Naive thymus-derived CD8-positive, alpha-beta T cell (primary cell): ENCODE measurements around the gene UBE3B. TPM values are rescaled to one million over a fixed set of nuclear protein-coding genes. Genes with fewer than 3 reads are reported as not detected.

ENCODE experiments used
- ATAC-seq, 2 donors: fragments of 150-1000 bp; cut with Tn5 transposase in 1 of 2; sonication (Bioruptor Pico), chemical (Tn5 transposase) in 1 of 2; 1 replicate in 1 of 2; 2 replicates in 1 of 2; pipeline ENCODE4 v1.10.0; 2021; ENCODE audit warnings: mild to moderate bottlenecking in 2 of 2, moderate library complexity in 2 of 2
- POLR2A ChIA-PET: fragments of 350-600 bp; sonication (Branson Sonifier 250); formaldehyde crosslinking; loops from one replicate; lab custom pipeline; 2021; ENCODE audit warnings: antibody characterized with exemption; lab: Charles Lee
- DNase-seq, 10 donors: peaks; one replicate each; pipeline versions ENCODE4 v3.0.0 to v3.0.0-alpha.2; 2020 to 2022
- H3K27ac Mint-ChIP-seq, 10 donors: one replicate each; pipeline ENCODE4 v1.8.0; 2020 to 2022; ENCODE audit warnings: mild to moderate bottlenecking in 10 of 10, mixed read lengths in 10 of 10, moderate library complexity in 4 of 10, inconsistent platforms in 1 of 10
- H3K27me3 Mint-ChIP-seq, 5 donors: one replicate each; pipeline ENCODE4 v1.8.0; 2021 to 2022; ENCODE audit warnings: mixed read lengths in 5 of 5
- H3K36me3 Mint-ChIP-seq, 3 donors: one replicate each; pipeline ENCODE4 v1.8.0; 2020 to 2022; ENCODE audit warnings: mixed read lengths in 3 of 3, mild to moderate bottlenecking in 2 of 3, inconsistent platforms in 1 of 3
- H3K4me1 Mint-ChIP-seq, 4 donors: one replicate each; pipeline ENCODE4 v1.8.0; 2021 to 2022; ENCODE audit warnings: mixed read lengths in 4 of 4
- H3K4me3 Mint-ChIP-seq, 10 donors: one replicate each; pipeline ENCODE4 v1.8.0; 2020 to 2022; ENCODE audit warnings: mild to moderate bottlenecking in 10 of 10, mixed read lengths in 10 of 10, moderate library complexity in 6 of 10, inconsistent platforms in 1 of 10
- H3K9me3 Mint-ChIP-seq, 9 donors: one replicate each; pipeline ENCODE4 v1.8.0; 2020 to 2022; ENCODE audit warnings: mixed read lengths in 9 of 9, mild to moderate bottlenecking in 3 of 9, inconsistent platforms in 1 of 9, moderate library complexity in 1 of 9
- polyA plus RNA-seq, 3 donors: library from polyadenylated mRNA; unstranded; fragments of 300-500 nt; fragmentation: Illumina TruSeq; gene quantifications; one replicate each; pipeline ENCODE4 v1.2.3, GENCODE V29; 2021
- total RNA-seq, 8 experiments: library from RNA in 2 of 8; stranded (reverse) in 2 of 8; gene quantifications; one replicate each; pipeline ENCODE4 v1.2.3 and lab custom pipeline; 2021 to 2026

UBE3B gene
- total and polyA plus RNA-seq, 5 experiments from 2014 or later, result 14.0 to 48.7 (median 19.4) TPM

- DNase-seq (no peak), ATAC-seq (no peak)
- Mint-ChIP-seq H3K4me3 (no peak overlapping the region), H3K36me3 (peaks cover 18 to 94% (median 28%) of the 10 kb centered on the region in 3 donors), H3K27ac (peak overlapping the region in 1 of 10 donors; percentile 83), H3K9me3 (no peaks in the 10 kb centered on the region), H3K4me1 (peaks cover 0 to 5% (median 2%) of the 10 kb centered on the region in 4 donors), H3K27me3 (no peaks in the 10 kb centered on the region)
- POLR2A ChIA-PET, result interaction anchor here (0.7 kb wide), 1 partner anchor 193 kb away, joined by 3 read pairs; no protein-coding TSS in a partner anchor
These were observed 36.5 kb downstream of the UBE3B start for GRCh38 chr12:109513977-109514376.

- ATAC-seq (no peak), DNase-seq (peak in 1 of 10 donors; percentile 26)
- H3K27me3 Mint-ChIP-seq, result no peaks in the 10 kb centered on the region
- peaks cover 10 to 81% (median 30%) of the 10 kb centered on the region in 3 donors for H3K36me3 Mint-ChIP-seq
- POLR2A ChIA-PET, result interaction anchor here (1.0 kb wide), 1 partner anchor 40 kb away, joined by 3 read pairs; the partner anchor contains the start of genes KCTD10 and UBE3B
- H3K4me3 Mint-ChIP-seq, result no peak overlapping the region
- H3K4me1 Mint-ChIP-seq, result peaks cover 0 to 3% (median 1%) of the 10 kb centered on the region in 4 donors
- H3K27ac Mint-ChIP-seq, result peak overlapping the region in 1 of 10 donors; percentile 14
- no peaks in the 10 kb centered on the region for H3K9me3 Mint-ChIP-seq
These were observed 40.2 kb downstream of the UBE3B start for GRCh38 chr12:109517619-109518018.

DNA sequence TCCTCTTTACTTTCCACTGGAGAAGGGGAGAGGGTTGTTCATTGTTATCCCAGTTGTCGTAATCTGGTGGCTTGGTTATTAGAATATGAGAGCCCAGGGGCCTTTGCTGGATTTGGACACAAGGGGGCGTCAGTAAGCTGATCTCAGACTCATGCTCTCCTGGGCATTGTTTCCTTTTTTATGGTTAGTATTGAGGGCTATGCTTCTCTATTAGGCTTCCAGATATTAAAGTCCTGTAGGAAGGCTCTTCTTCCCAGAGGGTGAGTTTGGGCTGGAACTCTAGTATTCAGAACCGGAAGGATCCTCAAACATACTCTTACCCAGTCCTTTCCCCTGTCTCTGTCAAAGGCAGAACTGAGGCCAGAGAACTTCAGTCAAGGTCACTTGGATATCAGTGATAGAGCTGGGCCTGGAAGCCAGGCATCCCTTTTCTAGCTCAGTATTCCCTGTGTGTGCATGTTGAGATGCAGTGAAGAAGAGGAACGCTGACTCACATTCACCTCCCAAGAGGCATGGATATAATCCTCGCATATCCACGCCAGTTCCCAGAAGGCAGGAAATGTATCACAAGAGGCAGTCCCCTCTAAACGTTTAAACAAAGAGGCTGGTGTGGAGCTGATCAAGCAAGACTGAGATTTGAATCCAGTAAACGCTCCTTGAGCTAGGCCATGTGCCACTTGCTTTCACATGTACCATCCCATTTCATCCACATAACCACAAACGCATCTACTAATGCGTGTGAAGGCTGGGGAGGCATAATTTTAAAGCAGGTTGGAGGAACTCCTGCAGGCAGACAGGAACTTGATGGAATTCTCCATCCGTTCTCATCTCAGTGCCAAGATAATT lies 41.6 kb downstream of the UBE3B start:
- Mint-ChIP-seq H3K4me3 (no peak overlapping the region), H3K4me1 (peaks cover 0 to 3% (median 1%) of the 10 kb centered on the region in 4 donors), H3K36me3 (peaks cover 6 to 82% (median 34%) of the 10 kb centered on the region in 3 donors), H3K9me3 (no peaks in the 10 kb centered on the region), H3K27ac (peak overlapping the region in 2 of 10 donors; percentile 7 to 14), H3K27me3 (no peaks in the 10 kb centered on the region)
- ATAC-seq (peak; percentile 49 to 52), DNase-seq (peak; percentile 17 to 73 (median 38))
- POLR2A ChIA-PET, result no interaction called here

- no peak for ATAC-seq
- Mint-ChIP-seq H3K4me1 (peaks cover 0 to 3% (median 1%) of the 10 kb centered on the region in 4 donors), H3K27me3 (no peaks in the 10 kb centered on the region), H3K27ac (no peak overlapping the region), H3K36me3 (peaks cover 6 to 80% (median 30%) of the 10 kb centered on the region in 3 donors), H3K4me3 (no peak overlapping the region), H3K9me3 (no peaks in the 10 kb centered on the region)
- DNase-seq, result peak in 1 of 10 donors; percentile 36
- POLR2A ChIA-PET, result no interaction called here
These were observed 42.4 kb downstream of the UBE3B start for GRCh38 chr12:109519787-109520186.

GRCh38 chr12:109521831-109522230 lies 44.4 kb downstream of the UBE3B start:
- no peak overlapping the region for H3K4me3 Mint-ChIP-seq
- peaks cover 2 to 81% (median 27%) of the 10 kb centered on the region in 3 donors for H3K36me3 Mint-ChIP-seq
- POLR2A ChIA-PET, result no interaction called here
- no peak for DNase-seq
- H3K27me3 Mint-ChIP-seq, result no peaks in the 10 kb centered on the region
- H3K27ac Mint-ChIP-seq, result no peak overlapping the region
- no peaks in the 10 kb centered on the region for H3K9me3 Mint-ChIP-seq
- H3K4me1 Mint-ChIP-seq, result peaks cover 0 to 3% (median 1%) of the 10 kb centered on the region in 4 donors
- ATAC-seq, result no peak

DNA sequence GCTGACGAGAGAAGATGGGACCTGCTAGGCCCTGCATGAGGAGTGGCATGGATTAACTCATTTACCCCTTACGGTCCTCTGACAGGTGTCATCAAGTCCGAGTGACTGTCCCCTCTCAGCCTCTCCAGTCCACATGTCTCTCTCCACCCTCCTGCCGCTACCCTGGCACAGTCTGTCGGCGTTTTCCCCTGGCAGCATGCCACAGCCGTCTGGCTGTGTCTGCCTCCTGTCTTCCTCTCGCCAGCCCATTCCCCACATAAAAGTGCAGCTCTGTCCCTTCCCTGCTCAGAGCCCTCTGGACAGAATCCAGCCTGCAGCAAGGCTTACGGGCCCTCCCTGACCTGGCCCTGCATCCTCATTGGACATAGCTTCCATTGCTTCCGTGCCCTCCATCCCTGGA lies 45.6 kb downstream of the UBE3B start:
- no peak overlapping the region for H3K4me3 Mint-ChIP-seq
- H3K9me3 Mint-ChIP-seq, result no peaks in the 10 kb centered on the region
- H3K36me3 Mint-ChIP-seq, result peaks cover 0 to 77% (median 21%) of the 10 kb centered on the region in 3 donors
- H3K27me3 Mint-ChIP-seq, result no peaks in the 10 kb centered on the region
- no peak for ATAC-seq
- POLR2A ChIA-PET, result no interaction called here
- H3K27ac Mint-ChIP-seq, result peak overlapping the region in 1 of 10 donors; percentile 68
- peak in 1 of 10 donors; percentile 45 for DNase-seq
- H3K4me1 Mint-ChIP-seq, result peaks cover 0 to 3% (median 1%) of the 10 kb centered on the region in 4 donors

DNA sequence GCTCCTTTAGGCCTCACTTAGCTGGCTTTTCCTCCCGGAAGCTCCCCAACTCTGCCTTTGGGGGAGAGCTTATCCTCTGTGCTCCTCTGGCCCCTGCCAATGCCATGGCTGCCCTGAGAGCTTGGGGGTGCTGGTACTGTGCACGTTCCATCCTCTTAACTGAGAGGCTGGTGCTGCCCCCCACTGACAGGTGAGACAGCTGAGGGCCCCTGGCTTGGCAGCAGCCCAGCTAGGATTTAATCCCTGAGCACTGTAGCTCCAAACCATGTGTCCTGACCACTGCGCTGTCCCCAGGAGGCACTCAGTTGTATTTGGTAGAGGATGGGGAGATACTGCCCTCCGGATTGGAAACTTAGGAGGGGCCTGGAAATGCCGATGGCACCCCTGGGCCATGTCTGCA lies 46.1 kb downstream of the UBE3B start:
- peak in 1 of 10 donors; percentile 30 for DNase-seq
- Mint-ChIP-seq H3K27me3 (no peaks in the 10 kb centered on the region), H3K4me3 (no peak overlapping the region), H3K9me3 (no peaks in the 10 kb centered on the region), H3K36me3 (peaks cover 0 to 77% (median 17%) of the 10 kb centered on the region in 3 donors), H3K27ac (no peak overlapping the region), H3K4me1 (peaks cover 0 to 3% (median under 1%) of the 10 kb centered on the region in 4 donors)
- POLR2A ChIA-PET, result no interaction called here
- no peak for ATAC-seq

DNA sequence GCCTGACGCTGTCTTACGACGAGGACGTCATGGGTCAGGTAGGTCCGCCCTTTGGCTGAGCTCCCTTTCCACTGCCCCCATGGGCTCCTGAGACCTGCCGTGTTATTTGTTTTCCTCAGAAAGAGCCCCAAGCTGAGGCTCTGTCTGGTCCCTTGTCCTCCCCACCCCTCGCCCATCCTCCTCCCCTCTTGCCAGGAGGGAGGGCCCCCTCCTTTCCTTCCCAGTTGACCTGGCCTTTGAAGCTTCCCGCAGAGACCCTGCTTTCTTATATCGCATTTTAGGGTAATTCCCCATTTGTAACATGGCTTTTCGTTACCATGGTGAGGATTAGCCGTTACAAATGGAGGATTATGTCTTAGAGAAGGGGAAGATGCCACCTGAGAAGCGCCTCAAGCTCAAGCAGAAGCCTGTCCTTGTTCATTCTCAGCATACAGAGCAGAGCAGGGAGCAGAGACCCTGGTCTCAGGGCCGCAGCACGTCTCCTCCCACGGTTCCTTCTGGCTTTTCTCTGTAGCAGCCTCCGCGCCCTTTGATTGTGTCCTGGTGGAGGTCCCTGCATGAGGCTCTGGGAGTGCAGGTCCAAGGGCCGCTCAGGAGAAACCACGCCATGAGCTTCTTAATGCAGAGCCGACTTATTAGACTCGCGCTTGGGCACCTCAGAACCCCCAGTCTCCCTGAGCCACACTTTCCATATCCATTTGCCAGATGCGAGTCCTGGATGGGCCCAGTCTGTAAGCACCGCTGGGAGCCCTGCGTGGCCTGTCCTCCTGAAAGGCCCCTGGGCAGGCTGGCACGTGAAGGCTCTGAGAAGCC lies 47.2 kb downstream of the UBE3B start:
- Mint-ChIP-seq H3K4me3 (no peak overlapping the region), H3K27me3 (no peaks in the 10 kb centered on the region), H3K36me3 (peaks cover 0 to 78% (median 14%) of the 10 kb centered on the region in 3 donors), H3K9me3 (no peaks in the 10 kb centered on the region), H3K27ac (peak overlapping the region in 1 of 10 donors; percentile 5), H3K4me1 (no peaks in the 10 kb centered on the region)
- peak in 1 of 10 donors; percentile 46 for DNase-seq
- POLR2A ChIA-PET, result no interaction called here
- ATAC-seq, result no peak

DNA sequence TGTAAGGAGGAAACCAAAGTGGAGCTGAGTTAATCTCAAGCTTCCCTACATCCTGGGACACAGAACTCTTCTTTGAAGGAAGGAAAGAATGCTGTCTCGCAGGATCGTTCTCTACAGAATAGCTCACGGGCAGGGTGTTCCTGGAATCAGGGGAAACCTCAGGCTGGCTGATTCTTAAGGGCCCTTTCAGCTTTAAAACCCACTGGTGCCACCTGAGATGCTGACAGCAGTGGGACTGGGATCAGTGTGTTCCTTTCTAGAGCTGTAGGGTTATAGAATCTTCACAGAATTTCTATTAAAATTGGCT lies 47.8 kb downstream of the UBE3B start:
- H3K4me1 Mint-ChIP-seq, result no peaks in the 10 kb centered on the region
- no peak overlapping the region for H3K4me3 Mint-ChIP-seq
- H3K36me3 Mint-ChIP-seq, result peaks cover 0 to 83% (median 16%) of the 10 kb centered on the region in 3 donors
- peak in 1 of 10 donors; percentile 24 for DNase-seq
- no peak for ATAC-seq
- POLR2A ChIA-PET, result no interaction called here
- H3K27me3 Mint-ChIP-seq, result no peaks in the 10 kb centered on the region
- H3K27ac Mint-ChIP-seq, result peak overlapping the region in 1 of 10 donors; percentile 5
- H3K9me3 Mint-ChIP-seq, result no peaks in the 10 kb centered on the region

GRCh38 chr12:109527489-109528123 lies 50.2 kb downstream of the UBE3B start:
- POLR2A ChIA-PET, result no interaction called here
- H3K27ac Mint-ChIP-seq, result peak overlapping the region in 1 of 10 donors; percentile 53

DNA sequence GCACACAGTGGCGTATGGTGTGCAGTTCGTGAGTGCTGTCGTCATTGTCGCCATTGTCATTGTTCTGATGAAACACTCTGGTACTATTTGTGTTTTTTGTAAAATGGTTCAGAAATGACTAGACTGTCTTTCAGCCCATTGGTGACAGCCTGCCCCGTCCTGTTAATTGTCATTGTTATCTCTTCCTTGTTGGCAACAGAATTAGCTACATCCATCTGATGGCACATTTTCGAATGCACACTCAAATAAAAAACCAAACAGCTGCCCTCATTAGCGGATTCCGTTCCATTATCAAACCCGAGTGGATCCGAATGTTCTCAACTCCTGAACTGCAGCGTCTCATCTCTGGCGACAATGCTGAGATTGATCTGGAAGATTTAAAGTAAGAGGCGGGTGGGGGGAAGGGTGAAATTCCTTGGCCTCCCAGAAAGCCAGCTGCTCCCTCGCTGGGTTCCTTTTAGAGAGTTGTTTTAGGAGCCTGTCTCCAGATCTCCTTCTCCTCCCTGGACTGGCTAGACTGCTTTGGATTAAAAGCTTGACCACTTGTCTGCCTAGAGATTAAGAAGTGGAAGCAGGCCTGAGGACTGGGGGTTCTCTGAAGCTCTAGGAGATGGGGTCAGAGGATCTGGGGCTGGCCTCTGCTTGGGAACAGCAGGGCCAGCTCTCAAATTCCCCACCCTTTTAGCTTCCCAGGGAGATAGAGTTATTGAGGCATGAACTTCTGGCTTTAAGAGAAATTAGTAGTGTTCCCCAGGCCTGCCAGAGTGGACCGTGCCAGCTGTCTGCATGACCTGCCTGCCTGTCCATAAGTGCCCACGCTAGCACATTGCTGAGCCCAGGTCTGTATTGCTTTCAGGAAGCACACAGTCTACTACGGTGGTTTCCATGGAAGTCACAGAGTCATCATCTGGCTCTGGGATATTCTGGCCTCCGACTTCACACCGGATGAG lies 52.5 kb downstream of the UBE3B start:
- Mint-ChIP-seq H3K9me3 (no peaks in the 10 kb centered on the region), H3K27ac (peak overlapping the region in 3 of 10 donors; percentile 15 to 37 (median 20)), H3K27me3 (no peaks in the 10 kb centered on the region), H3K36me3 (peaks cover 0 to 70% (median 5%) of the 10 kb centered on the region in 3 donors), H3K4me1 (peaks cover 0 to 2% (median 0%) of the 10 kb centered on the region in 4 donors), H3K4me3 (no peak overlapping the region)
- ATAC-seq (no peak), DNase-seq (peak in 1 of 10 donors; percentile 26)
- POLR2A ChIA-PET, result no interaction called here

More at GRCh38 chr12:109527489-109528123, 50.2 kb downstream of the UBE3B start:
- no peaks in the 10 kb centered on the region for H3K27me3 Mint-ChIP-seq
- H3K9me3 Mint-ChIP-seq, result no peaks in the 10 kb centered on the region
- no peak overlapping the region for H3K4me3 Mint-ChIP-seq
- ATAC-seq, result no peak
- H3K4me1 Mint-ChIP-seq, result no peaks in the 10 kb centered on the region
- peaks cover 0 to 77% (median 10%) of the 10 kb centered on the region in 3 donors for H3K36me3 Mint-ChIP-seq
- peak in 1 of 10 donors; percentile 52 for DNase-seq
